ENCODE measurements around the gene PLVAP. TPM values are rescaled to one million over a fixed set of nuclear protein-coding genes. Genes with fewer than 3 reads are reported as not detected.
A peak's percentile ranks its signal among the peaks of the same experiment; 100 is the strongest.

The PLVAP gene, protein sequence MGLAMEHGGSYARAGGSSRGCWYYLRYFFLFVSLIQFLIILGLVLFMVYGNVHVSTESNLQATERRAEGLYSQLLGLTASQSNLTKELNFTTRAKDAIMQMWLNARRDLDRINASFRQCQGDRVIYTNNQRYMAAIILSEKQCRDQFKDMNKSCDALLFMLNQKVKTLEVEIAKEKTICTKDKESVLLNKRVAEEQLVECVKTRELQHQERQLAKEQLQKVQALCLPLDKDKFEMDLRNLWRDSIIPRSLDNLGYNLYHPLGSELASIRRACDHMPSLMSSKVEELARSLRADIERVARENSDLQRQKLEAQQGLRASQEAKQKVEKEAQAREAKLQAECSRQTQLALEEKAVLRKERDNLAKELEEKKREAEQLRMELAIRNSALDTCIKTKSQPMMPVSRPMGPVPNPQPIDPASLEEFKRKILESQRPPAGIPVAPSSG
- total RNA-seq (2014; rRNA removed; shearing (Covaris generic)): not detected in 2 replicates

- DNase-seq (ENCODE audit: low spot score): no peak
Observed at GRCh38 chr19:17376935-17377600, at the start of gene PLVAP. PLVAP (minus strand) TSS chr19:17377342; CDS start chr19:17377288, 54 bp downstream.

DNA sequence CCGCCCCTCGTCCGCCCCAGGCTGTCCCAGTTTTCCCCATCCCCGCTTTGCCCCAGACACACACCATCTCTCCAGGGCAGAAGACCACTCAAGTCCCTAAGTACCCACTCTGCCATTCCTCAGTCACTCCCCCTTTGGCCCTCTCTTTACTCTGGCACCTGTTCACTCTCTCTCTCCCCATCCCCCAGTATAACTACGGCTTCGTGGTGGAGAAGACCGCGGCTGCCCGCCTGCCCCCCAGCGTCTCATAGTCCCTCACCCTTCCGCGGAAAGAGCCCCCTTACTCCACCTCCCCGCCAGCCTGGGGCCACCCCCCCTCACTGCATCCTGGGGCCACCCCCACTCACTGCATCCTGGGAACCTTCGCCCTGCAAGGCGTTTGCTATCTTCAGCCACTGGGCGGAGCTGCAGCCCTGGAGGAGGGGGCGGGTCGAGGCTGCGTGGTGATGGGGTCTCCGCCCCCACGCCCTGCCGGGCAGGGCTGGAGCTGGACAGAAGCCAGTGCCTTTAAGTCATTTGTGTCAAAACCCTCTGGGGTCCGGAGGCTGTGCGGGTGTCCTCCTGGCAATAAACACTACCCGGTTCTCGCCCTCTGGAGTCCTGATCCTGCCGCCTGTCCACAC lies 47.7 kb upstream of the PLVAP start:
- no peak for DNase-seq (ENCODE audit: low spot score)

DNA sequence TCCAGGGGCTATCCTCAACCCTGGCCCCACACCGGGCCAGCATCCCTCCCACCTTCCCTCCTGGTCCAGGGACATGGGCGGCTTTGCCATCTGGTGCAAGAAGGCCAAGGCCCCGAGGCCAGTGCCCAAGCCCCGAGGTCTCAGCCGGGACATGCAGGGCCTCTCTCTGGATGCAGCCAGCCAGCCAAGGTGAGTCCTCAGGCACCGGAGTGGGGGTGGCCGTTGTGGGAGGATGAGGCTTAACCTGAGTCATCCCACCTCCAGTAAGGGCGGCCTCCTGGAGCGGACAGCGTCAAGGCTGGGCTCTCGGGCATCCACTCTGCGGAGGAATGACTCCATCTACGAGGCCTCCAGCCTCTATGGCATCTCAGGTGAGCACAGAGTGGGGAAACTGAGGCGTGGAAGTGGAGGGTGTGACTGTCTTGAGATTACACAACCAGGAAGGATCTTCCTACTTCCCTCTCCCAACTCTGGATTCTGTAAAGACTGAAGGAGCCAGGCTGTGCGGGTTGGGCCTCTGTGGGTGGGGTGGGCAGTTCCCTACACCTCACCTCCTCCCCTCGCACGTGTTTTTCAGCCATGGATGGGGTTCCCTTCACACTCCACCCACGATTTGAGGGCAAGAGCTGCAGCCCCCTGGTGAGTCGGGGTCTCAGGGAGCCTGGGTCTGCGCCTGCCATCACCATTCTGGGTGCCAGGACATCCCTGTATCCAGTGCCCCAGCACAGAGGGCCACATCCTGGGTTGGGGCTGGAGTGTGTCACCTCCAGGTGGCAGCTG lies 46.5 kb upstream of the PLVAP start:
- no peak for DNase-seq (ENCODE audit: low spot score)

DNA sequence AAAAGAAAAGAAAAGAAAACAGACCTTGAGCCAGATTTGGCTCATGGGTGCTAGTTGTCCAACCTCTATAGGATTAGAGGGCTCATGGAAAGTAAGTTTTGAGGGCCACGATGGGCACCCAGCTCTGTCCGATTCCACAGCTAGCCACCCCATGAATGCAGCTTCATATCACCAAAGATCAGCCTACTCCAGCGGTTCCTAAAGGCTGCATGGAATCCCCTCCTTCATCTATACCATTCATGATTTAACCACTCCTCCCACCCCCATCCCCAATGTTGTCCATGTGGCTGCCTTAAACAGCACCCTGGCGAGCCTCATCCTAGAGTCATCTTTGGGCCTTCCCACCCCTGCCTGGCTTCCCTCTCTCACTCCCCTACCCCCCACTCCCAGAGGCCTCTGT lies 44.8 kb upstream of the PLVAP start:
- no peak for DNase-seq (ENCODE audit: low spot score)

DNA sequence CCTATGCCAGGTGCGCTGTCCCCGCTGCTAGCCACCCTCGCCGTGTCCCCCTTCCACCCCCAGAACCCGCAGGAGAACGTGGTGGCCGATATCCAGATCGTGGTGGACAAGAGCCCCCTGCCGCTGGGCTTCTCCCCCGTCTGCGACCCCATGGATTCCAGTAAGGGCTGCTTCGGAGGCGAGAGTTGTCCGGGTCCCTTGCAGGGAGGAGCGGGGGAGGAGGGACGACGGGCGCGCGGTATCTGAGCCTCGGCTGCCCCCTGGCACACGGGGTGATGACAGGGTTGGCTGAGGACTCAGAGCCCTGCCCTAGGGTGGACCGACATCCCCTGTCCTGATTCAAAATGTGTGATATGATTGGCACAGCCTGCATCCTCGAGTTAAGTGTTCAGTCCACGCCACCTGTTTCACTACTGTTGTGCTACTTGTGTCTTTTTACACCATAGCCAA lies 43.4 kb upstream of the PLVAP start:
- DNase-seq (ENCODE audit: low spot score): no peak

GRCh38 chr19:17419621-17420474 lies 42.7 kb upstream of the PLVAP start, which contains the start of gene MVB12A:
MVB12A (plus strand) TSS chr19:17420047; CDS start chr19:17420136, 89 bp downstream.
- DNase-seq (ENCODE audit: low spot score): peak; percentile 98

GRCh38 chr19:17419154-17419620 lies 42.0 kb upstream of the PLVAP start:
- no peak for DNase-seq (ENCODE audit: low spot score)

DNA sequence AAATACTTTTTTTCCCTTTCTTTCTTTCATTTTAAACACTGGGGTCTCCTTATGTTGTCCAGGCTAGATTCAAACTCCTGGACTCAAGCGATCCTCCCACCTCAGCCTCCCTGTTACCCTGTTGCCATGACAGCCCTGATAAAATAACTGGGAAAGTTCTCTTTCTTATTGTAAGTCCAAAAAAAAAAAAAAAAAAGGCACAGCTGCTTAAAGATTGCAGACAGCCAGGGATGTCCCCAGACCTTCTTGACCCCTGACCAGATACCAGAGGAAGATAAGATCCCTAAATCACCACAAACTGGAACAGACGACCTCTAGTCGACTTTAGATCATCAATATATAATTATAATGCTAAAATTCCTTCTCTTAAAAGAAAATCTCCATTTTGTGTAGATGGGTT lies 41.6 kb upstream of the PLVAP start:
- DNase-seq (ENCODE audit: low spot score): no peak

GRCh38 chr19:17415121-17415520 lies 38.0 kb upstream of the PLVAP start:
- DNase-seq (ENCODE audit: low spot score): no peak

DNA sequence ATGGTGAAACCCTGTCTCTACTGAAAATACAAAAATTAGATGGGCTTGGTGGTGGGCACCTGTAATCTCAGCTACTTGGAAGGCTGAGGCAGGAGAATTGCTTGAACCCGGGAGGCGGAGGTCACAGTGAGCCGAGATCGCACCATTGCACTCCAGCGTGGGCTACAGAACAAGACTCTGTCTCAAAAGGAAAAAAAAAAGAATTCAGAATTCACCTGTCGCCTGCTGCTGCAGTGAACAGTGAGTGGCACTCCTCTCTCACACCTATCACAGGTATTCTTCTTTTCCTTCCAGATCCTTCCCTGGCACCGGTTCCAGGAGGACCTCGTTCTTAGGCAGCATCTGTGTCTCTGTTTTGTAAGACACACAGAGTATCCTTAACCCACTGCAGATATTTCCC lies 37.0 kb upstream of the PLVAP start:
- no peak for DNase-seq (ENCODE audit: low spot score)

DNA sequence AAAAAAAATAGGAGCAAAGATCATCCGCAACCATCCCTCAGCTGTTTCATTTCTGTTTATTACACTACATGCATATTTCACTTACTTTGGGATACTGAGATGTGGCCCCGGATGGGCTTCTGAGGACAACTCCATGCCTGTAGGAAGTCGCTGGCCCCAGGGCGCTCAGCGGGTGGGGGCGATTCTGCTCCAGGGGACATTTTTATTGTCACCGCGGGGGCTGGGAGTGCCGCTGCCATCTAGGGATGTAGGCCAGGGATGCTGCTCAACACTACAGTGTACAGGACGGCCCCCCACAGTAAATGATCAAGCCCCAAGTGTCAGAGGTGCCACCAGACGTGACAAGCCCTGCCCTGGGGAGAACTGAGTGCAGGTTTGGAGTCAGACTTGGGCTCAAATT lies 34.7 kb upstream of the PLVAP start:
- no peak for DNase-seq (ENCODE audit: low spot score)

DNA sequence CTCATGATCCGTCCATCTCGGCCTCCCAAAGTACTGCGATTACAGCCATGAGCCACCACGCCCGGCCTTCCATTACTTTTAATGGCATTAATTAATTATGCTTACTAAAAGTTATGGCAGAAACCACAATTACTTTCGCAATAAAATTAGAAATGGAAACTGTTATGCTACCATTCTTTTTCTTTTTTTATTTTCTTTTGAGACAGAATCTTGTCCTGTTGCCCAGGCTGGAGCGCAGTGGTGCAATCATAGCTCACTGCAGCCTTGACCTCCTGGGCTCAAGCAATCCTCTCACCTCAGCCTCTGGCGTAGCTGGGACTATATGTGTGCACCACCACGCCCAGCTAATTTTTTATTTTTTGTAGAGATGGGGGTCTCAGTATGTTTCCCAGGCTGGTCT lies 32.8 kb upstream of the PLVAP start:
- no peak for DNase-seq (ENCODE audit: low spot score)

- DNase-seq (ENCODE audit: low spot score): no peak
Observed at GRCh38 chr19:17406887-17407196, 29.7 kb upstream of the PLVAP start.

DNA sequence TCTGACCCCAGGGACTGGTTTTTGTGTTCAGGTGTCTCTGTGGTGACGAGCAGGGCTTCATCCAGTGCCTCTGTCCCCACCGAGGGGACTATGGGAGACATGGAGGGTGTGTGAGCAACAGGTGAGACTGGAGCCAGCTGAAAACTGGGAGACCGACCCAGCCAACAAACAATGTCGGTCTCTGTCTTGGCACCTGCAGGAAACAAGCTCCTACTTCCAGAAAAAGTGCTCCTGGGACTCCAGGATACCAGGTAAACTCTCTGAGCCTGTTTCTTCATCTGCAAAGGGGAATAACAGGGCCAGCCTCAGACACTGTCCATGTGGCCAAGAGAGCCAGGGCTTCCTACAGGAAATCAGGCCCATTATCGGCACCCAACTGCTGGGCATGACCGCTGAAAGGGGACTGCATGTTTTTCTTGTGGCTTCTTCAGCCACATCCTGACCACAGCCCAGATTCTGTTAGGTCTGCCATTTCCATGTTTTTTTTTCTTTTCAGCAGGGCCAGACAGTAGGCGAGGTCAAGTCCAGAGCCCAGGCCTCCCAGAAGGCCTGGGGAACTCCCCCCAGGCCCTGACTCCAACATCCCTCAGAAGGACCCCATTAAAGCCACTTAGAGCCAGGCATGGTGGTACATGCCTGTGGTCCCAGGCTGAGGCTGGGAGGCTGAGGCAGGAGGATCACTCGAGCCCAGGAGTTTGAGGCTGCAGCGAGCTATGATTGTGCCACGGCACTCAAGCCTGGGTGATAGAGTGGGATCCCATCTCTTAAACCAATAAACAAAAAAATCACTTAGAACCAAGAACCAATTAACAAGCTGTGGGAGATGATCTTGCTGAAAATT lies 29.1 kb upstream of the PLVAP start:
- peak; percentile 90 for DNase-seq (ENCODE audit: low spot score)

DNA sequence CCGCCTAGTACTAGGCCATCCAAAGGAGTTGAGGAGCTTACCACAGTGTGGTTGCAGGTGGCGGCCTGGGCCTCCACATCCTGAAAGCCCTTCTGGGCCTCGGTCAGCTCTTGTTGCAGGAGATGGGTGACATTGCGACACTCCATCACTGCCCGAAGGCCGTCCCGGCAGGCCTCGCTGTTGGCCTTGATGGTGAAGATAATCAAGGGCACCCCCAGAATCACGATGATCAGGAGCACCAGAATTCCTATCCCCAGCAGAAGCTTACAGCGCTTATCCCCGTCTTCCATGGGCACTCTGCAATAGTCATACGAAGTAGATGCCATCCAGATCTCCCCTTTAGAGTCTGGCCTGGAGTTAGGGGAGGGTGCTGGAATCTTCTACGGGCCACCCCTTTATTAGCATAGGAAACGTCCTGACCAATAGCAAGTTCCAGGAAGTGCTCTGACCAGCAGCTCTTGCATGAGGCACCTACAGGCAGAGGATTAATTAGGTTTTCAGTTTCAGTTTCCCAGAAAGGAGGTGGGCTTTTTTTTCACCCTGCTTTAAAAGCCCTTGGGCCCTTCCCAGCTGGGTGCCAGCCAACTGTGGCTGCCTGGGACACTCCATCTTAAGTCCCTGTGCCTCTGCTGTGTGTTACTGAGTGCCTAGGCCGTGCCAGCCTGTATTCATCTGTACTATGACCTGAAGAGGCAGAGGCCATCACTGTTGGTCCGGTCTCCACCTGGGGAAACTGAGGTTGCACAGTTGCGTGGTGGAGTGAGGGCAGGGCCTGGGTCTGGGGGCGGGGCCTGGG lies 28.3 kb upstream of the PLVAP start, which contains the start of gene BST2:
Gene BST2, minus strand, starts transcription at position 381 of the 796 bp plus-strand sequence. Its CDS starts 55 bp downstream, at position 326.
- peak; percentile 64 for DNase-seq (ENCODE audit: low spot score)

DNA sequence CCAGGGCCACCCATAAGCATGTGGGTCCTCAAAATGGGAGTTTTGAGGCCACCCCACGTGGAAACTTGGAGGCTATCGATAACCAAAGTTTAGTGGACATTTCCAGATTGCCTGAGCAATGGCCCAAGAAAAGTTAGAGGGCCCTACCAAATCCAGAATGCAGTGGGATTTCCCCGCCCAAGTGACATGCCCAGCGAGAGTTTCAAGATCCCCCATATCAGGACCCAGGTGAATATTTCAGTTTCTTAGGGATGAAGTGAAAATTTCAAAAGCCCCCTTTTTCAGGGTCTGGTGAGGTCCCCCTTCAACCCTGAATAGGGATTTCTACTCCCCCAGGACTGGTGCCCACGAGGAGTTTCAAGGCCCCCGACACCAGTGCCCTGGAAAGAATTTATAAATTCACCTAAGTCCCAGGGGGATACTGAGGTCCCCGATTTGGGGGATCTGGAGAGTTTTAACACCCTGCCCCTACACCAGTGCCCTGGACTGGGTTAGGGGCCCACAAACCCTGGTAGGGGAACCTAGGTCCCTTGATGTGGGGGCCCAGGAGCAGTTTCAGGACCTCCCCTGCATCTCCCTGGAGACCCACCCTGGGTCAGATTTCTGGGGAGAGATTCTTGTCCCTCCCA lies 27.6 kb upstream of the PLVAP start:
- DNase-seq (ENCODE audit: low spot score): no peak

DNA sequence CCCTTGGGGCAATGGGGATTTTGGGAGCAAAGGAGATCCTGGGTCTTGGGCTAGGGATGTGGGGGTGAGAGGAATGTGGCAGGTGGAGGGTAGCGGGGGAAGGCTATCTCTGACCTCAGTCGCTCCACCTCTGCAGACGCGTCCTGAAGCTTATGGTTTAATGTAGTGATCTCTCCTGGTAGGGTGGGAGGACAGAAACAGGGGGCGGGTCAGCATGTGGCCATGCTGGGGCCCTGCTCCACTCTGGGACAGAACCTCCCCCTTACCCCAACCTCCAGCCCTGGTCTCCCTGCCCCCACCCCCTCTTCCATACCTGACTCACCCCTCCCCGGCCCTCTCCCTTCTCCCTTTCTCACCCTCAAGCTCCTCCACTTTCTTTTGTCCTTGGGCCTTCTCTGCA lies 26.9 kb upstream of the PLVAP start:
- DNase-seq (ENCODE audit: low spot score): no peak
